GM18502 (cell line): ENCODE data around the gene INSYN1.

Experiments
- ATAC-seq: cut with Tn5 transposase; IDR thresholded peaks from one replicate; pipeline ENCODE4 v1.9.1; 2021; ENCODE audit warnings: mild to moderate bottlenecking; ENCODE audit not compliant: unreplicated experiment, poor library complexity

INSYN1 gene

GRCh38 chr15:73779974-73780373 lies 26.8 kb upstream of the INSYN1 start:
- no peak for ATAC-seq

- ATAC-seq, result no peak
Observed at GRCh38 chr15:73777741-73778140, 24.6 kb upstream of the INSYN1 start.

- ATAC-seq, result no peak
Observed at GRCh38 chr15:73773428-73773827, 20.3 kb upstream of the INSYN1 start.

GRCh38 chr15:73771385-73772045 lies 18.4 kb upstream of the INSYN1 start:
- no peak for ATAC-seq

GRCh38 chr15:73770050-73770449 lies 16.9 kb upstream of the INSYN1 start:
- no peak for ATAC-seq

GRCh38 chr15:73767806-73768501 lies 14.8 kb upstream of the INSYN1 start:
- no peak for ATAC-seq

GRCh38 chr15:73766598-73766997 lies 13.4 kb upstream of the INSYN1 start:
- no peak for ATAC-seq

GRCh38 chr15:73765778-73766177 lies 12.6 kb upstream of the INSYN1 start:
- no peak for ATAC-seq

- ATAC-seq, result no peak
Observed at GRCh38 chr15:73763931-73764330, 10.8 kb upstream of the INSYN1 start.

GRCh38 chr15:73760330-73761329 lies 7.5 kb upstream of the INSYN1 start:
- ATAC-seq, result no peak

GRCh38 chr15:73758461-73758860 lies 5.3 kb upstream of the INSYN1 start:
- ATAC-seq, result no peak

GRCh38 chr15:73757571-73757970 lies 4.4 kb upstream of the INSYN1 start:
- no peak for ATAC-seq

GRCh38 chr15:73756947-73757513 lies 3.9 kb upstream of the INSYN1 start:
- no peak for ATAC-seq

GRCh38 chr15:73756390-73756789 lies 3.2 kb upstream of the INSYN1 start:
- ATAC-seq, result no peak

GRCh38 chr15:73755946-73756345 lies 2.8 kb upstream of the INSYN1 start:
- ATAC-seq, result no peak

- ATAC-seq, result no peak
Observed at GRCh38 chr15:73755481-73755880, 2.3 kb upstream of the INSYN1 start.

GRCh38 chr15:73754461-73754860 lies 1.3 kb upstream of the INSYN1 start:
- ATAC-seq, result no peak

GRCh38 chr15:73752806-73753193 lies 351 bp downstream of the INSYN1 start:
- ATAC-seq, result no peak

- ATAC-seq, result no peak
Observed at GRCh38 chr15:73751899-73752805, 999 bp downstream of the INSYN1 start.

- no peak for ATAC-seq
Observed at GRCh38 chr15:73751511-73751898, 1.6 kb downstream of the INSYN1 start.
